Stimulated activated CD8-positive, alpha-beta memory T cell treated with anti-CD3 and anti-CD28 coated beads, Interleukin-15, amount 100 ng/mL, for 24 hours (primary cell): ENCODE results near the gene TMEM178B.

Source experiments
- DNase-seq: peaks from one replicate; pipeline ENCODE4 v3.0.0-alpha.2; 2020; ENCODE audit warnings: low read depth

Gene TMEM178B

DNA sequence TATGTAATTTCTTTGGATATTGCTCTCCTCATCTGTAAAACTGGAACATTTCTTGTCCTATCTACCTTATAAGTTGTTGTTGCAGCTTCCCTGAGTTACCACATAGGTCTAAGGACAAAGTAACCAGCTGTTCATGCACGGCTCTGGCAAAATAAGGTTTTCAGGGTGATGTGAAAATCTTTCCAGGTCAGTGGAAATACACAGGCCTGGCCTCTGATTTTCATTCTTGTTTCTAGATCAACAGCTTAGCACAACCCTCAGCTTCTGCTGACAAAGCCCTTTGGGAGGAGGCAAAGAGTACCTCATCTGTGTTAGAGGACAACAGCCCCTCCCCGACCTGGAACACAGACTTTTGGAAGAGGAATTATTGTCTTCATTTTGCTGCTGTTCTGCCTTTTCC, 359.8 kb downstream of the TMEM178B start:
- no peak for DNase-seq

DNA sequence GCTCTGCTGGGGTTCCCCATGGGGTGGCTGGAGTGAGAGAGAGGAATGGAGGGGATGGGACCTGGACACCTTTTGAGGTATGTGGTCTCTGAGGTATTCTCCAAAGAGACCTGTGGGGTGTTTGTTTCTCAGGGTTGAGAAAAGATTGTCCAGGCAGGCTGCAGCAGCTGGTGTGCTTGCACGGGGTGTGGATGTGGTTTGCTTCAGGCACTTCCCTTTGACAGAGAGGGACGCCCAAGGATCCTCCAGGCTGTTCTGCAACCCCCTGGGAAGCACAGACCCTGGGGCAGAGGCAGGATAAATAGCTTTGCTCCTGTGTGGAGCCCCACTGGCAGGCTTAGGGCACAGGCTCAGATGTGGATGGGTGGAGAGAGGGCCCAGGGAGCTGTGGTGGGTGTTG, 362.3 kb downstream of the TMEM178B start:
- DNase-seq: no peak

DNA sequence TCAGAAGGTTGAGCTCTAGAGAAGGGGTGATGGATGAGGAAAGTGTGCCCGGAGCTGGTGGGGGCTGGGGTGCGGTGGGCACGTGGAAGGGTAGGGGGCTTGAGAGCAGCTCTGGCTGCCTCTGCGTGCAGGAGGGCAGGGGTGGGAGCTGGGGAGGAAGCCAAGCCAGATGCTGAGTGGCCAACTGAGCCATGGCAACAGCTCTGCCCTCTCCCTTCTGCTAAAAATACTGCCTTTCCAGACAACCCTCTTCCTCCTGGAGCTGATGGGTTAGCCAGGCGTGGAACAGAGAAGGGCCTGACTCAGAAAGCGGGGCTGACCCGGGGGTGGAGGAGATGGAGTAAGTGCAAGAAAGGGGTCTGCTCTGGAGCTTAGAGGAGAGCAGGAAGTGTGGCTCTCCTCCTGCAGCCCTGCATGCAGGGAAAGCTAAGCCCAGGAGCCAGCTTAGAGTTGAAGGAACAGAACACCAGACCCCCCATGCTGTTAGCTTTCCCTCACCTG, 362.8 kb downstream of the TMEM178B start:
- DNase-seq: no peak

DNA sequence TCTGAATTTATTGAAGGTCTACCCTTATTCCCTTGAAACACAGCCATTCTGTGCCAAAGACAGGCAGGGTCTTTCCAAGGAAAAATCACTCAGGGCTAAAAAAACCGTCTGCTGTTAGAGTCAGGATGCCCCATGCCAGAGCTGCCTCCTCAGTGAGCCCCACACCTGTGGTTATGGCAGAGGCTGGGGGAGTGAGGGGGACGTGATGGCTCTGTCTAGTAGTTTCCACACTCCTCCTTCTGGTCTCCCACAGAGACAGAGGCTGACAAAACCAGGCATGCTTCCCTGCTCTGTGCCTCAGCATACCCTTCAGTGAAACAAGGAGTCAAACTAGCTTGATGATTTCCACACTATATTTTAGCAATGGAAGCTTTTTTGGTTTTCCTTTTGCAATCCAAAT, 365.3 kb downstream of the TMEM178B start:
- no peak for DNase-seq

DNA sequence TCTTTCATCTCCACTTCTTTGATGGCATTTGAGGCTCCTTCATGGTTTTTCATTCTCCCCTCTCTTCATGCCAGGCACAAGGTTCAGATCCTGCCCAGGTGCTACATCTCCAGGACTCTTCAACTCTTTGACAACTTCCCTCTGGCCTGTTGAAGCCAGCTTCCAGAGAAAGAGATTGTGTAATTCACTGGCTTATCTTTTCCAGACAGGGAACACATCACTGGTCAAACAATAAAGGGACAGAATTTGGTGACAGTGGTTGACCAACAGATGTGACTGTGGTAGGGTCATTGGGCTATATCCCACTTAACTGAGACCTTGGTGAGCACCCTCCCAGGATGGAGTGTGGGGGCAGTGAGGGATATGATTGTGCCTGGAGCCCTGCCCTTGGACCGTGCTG, 365.9 kb downstream of the TMEM178B start:
- no peak for DNase-seq

DNA sequence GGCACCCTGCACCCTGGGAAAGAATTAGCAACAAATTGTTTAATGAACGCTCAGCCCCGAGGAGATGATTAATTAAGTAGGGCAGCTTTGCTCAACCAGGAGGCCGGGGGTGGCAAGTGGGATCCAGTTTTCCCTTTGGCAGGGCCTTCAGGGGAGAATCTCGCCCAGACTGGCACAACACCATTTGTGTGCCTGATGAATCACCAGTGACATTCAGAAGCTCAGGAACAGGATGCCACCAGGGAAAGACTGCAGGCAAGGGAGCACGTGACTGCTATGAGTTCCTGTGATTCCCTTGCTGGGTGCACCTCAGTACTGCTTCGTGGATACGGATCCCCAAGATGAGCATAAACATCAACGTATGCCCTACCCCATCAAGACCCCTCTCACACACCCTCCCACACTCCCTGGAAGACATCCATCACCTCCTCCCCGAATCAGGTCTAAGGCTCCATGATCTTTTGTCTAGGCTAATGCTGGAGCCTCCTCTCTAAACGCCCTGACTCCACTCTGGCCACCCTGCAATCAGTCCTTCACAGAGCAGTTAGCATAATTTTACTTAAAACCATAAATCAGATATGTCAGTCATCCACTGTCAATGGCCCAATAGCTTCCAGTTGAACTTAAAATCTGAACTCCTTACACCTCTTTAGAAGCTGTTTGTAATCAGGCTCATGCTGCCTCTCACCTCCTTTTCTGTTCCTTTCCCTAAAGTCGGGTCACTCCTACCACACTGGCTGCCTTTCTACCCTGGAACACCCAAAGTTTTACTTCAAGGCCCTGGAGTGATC, 368.2 kb downstream of the TMEM178B start:
- no peak for DNase-seq

DNA sequence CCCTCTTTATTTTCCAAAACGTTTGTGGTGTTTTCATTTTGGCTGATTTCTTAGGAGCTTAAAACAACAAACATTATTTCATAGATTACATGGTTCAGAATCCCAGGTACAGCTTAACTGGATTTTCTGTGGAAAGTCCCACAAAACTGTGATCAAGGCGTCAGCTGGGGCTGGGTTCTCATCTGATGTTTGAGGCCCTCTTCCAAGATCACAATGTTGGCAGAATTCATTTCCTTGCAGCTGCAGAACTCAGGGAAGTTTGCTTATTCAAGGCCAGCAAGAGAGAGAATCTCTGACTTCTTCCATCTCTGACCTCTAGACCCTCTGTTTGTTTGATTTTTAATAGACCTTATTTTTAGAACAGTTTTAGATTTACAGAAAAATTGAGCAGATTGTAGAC, 368.9 kb downstream of the TMEM178B start:
- no peak for DNase-seq

DNA sequence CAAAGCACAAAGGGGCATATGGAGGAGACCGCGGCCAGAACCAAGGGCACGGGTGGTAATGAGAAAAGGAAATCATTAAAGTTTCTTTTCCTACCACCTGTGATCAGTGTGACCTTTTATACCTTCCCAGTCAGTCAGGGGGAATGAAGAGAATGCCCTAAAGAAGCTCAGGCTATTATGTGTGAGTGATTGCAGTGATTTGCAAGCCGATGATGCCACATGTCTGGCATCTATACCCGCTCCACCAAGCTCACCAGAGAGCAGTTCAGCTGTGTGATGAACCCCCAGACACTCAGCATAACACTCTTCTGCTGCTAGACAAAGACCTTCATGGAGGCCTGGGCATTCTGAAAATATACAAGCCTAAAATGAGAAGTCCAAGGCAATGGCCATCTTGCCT, 371.1 kb downstream of the TMEM178B start:
- DNase-seq: no peak

DNA sequence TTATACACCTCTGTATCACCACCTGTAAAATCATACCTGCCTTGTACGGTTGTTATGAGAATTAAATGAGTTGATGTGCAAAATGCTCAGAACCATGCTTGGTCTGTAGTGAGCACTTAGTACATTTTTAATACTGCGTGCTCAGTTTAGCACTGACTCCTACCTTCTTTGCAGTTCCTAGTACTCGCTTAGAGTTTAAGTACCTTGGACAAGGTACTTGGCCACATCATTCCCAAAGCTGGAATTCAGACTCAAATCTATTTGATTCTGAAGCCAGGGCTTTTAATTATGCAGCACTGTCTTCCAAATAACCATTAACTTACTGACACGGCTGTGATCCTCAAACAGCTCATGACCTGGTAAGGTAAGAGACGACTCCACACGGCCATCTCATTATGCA, 377.4 kb downstream of the TMEM178B start:
- DNase-seq: no peak

DNA sequence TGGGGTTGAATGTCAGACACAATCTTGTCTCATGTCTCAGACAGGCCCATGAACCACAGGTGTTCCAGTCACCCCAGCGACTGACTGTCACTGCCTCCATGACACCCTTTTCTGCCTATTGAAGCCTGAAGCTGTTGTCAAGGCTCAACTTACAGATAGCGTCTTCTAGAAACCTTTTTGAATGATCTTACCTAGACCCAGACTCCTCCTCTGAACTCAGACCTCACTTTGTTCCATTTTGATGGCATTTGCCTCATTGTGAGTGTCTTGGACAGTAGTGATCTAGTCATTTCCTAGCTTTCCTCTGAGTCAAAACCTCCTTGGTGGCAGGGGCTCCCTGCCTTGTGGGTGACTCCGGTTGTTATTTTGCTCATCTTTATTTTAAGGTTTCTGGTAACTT, 379.0 kb downstream of the TMEM178B start:
- no peak for DNase-seq

DNA sequence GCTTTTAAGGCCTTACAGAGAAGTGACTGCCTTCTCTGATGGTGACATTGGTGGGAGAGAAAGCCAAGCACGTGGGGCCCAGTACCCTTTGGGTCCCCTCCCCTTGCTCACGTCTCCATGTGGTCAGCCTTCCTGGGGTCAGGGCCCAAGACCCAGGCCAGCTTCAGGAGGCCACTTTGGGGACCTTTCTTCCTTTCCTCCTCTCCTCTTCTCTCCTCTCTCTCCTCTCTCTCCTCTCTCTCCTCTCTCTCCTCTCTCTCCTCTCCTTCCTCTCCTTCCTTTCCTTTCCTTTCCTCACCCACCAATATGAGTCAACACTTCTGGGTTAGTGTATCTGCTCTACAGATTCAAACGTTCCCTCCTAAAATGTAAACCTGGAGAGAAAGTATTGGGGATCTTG, 380.5 kb downstream of the TMEM178B start:
- no peak for DNase-seq

DNA sequence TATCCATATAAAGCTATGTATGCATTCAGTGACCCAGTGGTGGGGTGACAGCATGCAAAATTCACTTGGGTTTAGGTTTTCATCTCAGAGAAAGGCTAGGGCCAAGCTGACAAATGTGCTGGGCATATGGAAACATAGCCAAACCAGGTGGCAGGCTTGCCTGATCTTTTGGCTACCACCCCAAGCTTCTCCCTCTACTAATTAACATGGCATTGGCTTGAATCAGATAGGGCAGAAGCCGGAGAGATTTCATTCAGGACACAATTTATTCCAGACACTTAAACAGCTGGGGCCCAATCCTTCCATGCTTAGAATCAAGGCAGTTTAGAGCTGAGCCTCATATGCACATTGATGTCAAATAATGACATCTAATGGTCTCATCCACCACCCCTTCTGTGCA, 381.9 kb downstream of the TMEM178B start:
- no peak for DNase-seq

DNA sequence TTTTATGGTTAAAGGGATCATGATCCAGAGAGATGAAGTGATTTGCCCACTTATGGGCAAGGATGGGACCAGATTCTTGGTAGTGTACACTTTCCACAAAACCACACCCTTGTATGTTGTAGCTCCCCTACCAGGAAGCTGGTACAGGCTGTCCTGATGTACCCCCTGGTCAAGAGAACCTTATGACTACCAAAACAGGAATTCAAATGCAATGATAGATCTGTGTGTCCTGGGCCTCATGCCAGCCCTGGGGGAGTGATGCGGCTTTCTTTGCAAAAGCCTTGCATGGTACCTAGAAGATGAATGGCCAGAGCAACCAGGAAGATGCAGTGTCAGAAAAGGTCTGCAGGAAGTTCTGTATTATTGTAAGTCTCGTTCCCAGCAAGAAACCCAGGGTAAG, 382.4 kb downstream of the TMEM178B start:
- DNase-seq: no peak

DNA sequence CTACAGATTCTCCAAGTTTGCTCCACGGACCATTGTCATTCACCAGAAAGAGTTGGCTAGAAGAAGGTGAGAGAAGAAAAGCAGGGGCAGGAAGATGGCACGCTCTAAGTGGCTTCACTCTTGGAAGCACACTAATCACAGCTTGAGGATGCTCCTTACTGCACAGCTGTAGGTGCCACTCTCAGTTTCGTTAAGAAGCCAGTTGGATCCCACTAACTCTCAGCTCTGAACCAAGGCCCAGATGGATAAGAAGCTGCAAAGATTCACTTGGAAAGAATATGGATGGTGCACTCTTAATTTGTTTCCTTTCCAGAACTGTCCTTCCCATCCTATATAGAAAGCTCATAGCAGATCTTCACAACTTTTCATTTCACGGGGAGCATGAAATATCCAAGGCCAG, 382.8 kb downstream of the TMEM178B start:
- DNase-seq: no peak

DNA sequence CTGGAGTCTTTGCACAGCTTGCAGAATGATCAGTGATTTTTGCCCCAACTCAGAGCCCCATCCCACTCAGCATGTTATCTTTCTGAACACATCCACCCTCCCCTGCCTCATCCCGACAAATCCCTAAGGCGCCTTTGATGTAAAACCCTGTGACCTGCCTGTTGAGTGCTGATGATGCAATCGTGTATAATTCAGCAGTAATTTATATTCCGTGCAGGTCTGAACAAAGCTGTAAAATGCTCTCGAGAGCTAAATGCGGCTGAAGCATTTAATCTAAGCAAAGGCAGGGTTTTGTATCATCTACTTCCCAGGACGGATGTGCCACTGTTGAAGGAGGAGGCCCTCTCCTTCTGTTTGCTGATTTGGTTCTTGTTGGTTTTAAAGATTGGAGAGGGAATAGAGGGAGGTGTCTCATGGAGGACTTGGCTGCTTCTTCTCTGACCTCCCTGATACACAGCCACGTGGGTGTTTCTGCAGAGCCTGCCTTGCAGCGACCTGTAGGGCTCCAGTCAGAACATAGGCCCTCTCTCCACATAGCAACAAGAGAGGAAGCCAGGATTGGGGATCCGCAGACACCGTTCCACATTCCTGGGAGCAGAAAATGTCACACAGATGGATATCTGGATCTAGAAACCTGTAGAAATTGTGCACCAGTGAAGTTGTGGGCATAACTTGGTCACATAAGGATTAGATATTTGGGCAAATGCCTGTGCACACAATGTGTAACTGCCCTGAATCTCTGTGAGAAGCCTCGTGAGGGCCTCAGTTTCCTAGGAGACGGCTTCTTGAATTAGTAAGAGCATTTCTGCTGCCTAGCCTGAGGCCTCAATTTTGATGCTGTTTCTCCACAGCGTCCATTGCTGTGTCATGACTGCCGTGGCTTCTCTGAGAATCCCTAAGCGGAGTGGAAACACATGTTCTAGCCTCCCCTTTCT, 387.2 kb downstream of the TMEM178B start:
- no peak for DNase-seq

DNA sequence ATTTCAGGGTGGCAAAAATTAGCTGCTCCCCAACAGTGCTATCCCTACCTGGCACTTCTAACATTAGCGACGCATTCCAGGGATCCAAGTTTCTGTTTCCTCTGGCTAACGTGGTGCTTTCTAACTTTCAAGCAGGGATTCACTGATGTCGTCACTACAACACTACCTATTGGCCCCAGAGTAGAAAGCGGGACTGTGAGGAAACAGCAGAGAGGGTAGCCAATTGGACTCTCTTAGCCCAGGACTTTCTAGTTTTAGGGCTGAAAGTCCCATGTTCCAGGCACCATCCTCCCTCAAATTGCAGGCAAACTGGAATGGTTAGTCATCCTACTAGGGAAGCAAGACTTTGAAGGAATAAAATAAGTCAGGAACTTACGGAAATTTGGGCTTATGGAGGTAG, 388.1 kb downstream of the TMEM178B start:
- no peak for DNase-seq

DNA sequence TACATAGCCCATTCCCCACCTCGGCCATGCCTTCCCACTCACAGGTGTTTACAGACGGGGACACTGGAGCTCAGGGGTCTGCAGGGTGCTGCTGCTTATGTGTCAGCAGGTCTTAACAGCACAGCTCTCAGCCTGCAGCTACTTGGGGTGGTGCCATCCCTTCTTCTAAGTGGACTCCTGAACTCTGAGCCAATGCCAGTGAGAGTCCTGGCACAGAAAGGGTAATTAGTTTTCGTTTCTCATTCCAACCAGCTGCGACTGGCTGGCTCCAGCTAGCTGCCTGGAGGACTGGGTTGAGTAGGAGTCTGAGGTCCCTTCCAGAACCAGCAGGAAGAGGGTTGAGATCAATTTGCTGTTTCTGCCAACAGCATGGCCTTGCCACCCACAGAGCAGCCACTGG, 389.1 kb downstream of the TMEM178B start:
- no peak for DNase-seq

DNA sequence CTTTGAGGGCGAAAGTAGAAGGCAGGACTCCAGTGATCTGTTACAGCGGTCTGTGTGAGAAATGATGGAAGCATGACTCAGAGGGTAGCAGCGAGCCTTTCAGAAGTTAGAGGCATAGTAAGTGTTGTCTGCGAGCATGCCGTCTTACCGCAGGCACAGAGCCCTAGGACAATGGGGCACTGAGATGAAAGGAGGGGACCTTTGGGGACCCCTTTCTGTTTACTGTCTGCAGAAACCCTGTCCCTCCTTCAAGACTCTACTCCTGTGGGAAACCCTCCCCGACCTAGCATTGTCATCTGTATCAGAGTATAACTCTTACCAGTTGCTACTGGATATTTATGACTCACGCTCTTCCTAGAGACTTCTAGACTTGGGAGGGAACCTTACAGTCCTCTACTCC, 390.1 kb downstream of the TMEM178B start:
- DNase-seq: no peak

DNA sequence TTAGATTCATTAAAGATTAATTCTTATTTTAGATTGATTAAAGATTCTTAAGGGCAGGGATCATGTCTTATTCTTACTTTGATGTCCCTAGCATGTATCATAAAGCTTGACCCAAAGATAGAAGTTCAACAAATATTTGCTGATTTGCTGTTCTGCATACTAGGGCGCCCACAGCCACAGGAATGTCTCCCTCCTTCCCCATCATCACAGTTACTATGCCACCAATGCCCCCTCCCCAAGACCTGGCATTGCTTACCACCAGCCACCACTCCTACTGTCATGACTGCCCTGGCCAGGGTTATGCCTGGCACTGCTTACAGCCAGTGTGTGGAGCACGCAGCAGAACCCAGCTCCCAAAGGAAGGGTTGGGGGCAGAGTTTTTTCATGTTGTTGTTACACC, 390.7 kb downstream of the TMEM178B start:
- DNase-seq: no peak

DNA sequence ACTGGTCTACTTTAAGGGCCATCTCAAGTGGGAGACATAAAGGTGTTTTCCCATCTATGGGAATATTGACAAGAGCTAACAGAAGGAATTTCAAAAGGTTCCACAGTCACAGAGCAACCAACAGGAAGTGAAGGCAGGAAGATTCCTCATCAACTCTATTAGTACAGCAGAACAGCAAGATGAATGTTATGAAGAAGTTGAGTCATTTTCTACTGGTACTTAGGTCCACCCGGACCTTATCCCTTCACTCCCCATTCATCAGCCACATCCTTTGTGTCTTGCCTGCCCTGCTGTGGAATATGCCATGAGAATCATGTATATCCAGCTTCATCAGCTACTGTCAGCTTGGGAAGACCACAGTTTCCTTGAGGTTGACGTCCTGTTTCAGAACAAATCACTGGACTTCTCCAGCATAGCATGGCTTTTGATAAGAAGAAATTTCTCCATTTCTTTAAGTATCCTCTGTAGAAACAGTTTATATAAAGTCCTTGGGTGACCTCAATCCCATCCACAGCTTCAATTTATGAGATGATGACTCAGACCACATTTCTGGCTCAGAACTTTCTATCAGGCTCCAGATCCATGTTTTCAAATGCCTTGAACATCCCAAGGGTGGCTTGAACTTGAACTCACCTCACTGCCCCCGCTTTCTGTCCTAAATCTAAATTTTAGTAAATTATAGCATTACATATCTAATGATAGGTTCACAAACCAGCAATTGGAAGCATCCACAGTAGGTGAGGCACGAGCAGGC, 392.5 kb downstream of the TMEM178B start:
- DNase-seq: no peak

DNA sequence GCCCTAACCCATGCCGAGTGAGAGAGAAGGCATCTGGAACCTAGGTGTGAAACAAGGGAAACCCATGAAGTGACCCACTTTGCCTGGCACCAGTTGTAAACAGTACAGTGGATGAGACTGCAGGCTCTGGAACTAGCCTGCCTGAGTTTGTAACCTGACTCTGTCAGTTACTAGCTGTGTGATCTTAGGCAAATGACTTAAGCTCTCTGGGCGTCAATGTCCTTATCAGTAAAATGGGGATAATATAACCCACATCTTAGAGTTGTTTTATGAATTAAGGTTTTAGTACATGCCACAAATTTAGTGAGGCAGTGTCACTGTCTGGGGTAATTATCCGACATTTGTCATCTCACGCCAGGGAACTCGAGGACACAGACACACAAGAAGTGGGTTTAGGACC, 394.5 kb downstream of the TMEM178B start:
- no peak for DNase-seq

DNA sequence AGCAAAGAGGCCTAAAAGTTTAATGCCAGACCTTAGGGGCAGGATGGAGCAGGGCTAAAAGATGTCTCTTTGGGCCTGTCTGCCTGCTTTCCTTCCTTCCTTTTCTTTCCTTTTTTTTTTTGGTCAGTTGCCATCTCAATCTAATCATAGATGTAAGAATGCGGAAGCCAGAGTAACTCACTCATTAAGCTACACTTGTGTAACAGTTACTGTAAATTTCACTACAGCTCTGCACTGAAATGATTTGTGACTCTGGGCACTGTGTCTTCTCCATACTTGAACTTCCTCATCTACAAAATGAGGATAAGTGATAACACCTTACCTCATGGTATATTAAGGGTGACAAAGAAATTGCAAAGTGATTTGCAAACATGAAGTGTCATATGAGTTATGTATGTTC, 401.8 kb downstream of the TMEM178B start:
- no peak for DNase-seq
